Thyroid gland (tissue), 4 donors: ENCODE results near the gene INSYN2A. TPM values are rescaled to one million over a fixed set of nuclear protein-coding genes. Genes with fewer than 3 reads are reported as not detected.

Experiments used
- DNase-seq, 2 donors: peaks; one replicate each; pipeline ENCODE4 v3.0.0-alpha.2; 2019
- H3K27ac ChIP-seq, 3 donors: fragments of 200-600 bp; sonication (generic); 1 replicate in 2 of 3; 2 replicates in 1 of 3; pipeline ENCODE4 v1.5.1; 2016 to 2019; ENCODE audit warnings: mild to moderate bottlenecking in 1 of 3, moderate library complexity in 1 of 3
- H3K27me3 ChIP-seq: fragments of 200-600 bp; sonication (generic); one replicate; pipeline ENCODE4 v1.5.1; 2019
- H3K36me3 ChIP-seq, 2 donors: fragments of 200-600 bp; sonication (generic); one replicate each; pipeline ENCODE4 v1.5.1; 2016 to 2019
- H3K4me1 ChIP-seq, 2 donors: fragments of 200-600 bp; sonication (generic); one replicate each; pipeline ENCODE4 v1.5.1; 2017 to 2019
- H3K4me3 ChIP-seq, 3 donors: fragments of 200-600 bp; sonication (generic); replicated peaks in 1 of 3; 1 replicate in 2 of 3; 2 replicates in 1 of 3; pipeline ENCODE4 v1.5.1; 2016; ENCODE audit warnings: mild to moderate bottlenecking in 1 of 3
- H3K9me3 ChIP-seq: fragments of 200-600 bp; sonication (generic); one replicate; pipeline ENCODE4 v1.5.1; 2017
- POLR2A ChIP-seq, 2 donors: fragments of 450-650 bp; IDR thresholded peaks; one replicate each; pipeline ENCODE4 v1.6.1; 2017; ENCODE audit warnings: antibody characterized with exemption in 2 of 2, mild to moderate bottlenecking in 2 of 2, moderate library complexity in 1 of 2
- WGBS, 2 donors: methylation state at CpG; one replicate each; pipeline ENCODE4 v1.1.5; 2017; 5-methylcytosine and 5-hydroxymethylcytosine counted together
- intact Hi-C: fragments of 100-400 bp; cut with DNase I; formaldehyde crosslinking; loops from one replicate; pipeline ENCODE4 v1.15.1; 2023
- total RNA-seq, 4 donors: library from RNA; depleted of rRNA; stranded (reverse); fragments of >200 nt; gene quantifications; one replicate each; pipeline ENCODE4 v1.2.3, GENCODE V29; 2016
- TF ChIP-seq, protein P1 (sequence below), 6 experiments: fragments of 200-600 bp in 3 of 6; fragments of 450-650 bp in 3 of 6; sonication (generic) in 3 of 6; IDR thresholded peaks; one replicate each; pipeline ENCODE4 v1.5.1; 2016 to 2019; ENCODE audit warnings: antibody characterized with exemption in 6 of 6, mild to moderate bottlenecking in 2 of 6, inconsistent platforms in 1 of 6, moderate library complexity in 1 of 6

The INSYN2A gene
- total RNA-seq, 4 donors from 2014 or later = 0.27 TPM; not detected in 3

- no peak for DNase-seq
- Histone ChIP-seq H3K36me3 (no peaks in the 10 kb centered on the region), H3K27ac (no peak overlapping the region), H3K9me3 (no peaks in the 10 kb centered on the region), H3K4me1 (no peaks in the 10 kb centered on the region), H3K27me3 (no peaks in the 10 kb centered on the region), H3K4me3 (no peak overlapping the region)
- intact Hi-C loops = no loop called here
- no peak for TF ChIP-seq POLR2A (IDR thresholded peaks at IDR 0.05)
- TF ChIP-seq, protein P1, sequence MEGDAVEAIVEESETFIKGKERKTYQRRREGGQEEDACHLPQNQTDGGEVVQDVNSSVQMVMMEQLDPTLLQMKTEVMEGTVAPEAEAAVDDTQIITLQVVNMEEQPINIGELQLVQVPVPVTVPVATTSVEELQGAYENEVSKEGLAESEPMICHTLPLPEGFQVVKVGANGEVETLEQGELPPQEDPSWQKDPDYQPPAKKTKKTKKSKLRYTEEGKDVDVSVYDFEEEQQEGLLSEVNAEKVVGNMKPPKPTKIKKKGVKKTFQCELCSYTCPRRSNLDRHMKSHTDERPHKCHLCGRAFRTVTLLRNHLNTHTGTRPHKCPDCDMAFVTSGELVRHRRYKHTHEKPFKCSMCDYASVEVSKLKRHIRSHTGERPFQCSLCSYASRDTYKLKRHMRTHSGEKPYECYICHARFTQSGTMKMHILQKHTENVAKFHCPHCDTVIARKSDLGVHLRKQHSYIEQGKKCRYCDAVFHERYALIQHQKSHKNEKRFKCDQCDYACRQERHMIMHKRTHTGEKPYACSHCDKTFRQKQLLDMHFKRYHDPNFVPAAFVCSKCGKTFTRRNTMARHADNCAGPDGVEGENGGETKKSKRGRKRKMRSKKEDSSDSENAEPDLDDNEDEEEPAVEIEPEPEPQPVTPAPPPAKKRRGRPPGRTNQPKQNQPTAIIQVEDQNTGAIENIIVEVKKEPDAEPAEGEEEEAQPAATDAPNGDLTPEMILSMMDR (IDR thresholded peaks at IDR 0.05) = no peak
- 97 to 100% methylated on average over 2 of the region's 2 CpGs for WGBS, 2 donors
These were observed 37.7 kb downstream of the INSYN2A start for GRCh38 chr10:127158662-127159061.

GRCh38 chr10:127157506-127158200 lies 38.7 kb downstream of the INSYN2A start:
- Histone ChIP-seq H3K9me3 (no peaks in the 10 kb centered on the region), H3K27me3 (no peaks in the 10 kb centered on the region), H3K27ac (no peak overlapping the region), H3K4me1 (no peaks in the 10 kb centered on the region), H3K36me3 (no peaks in the 10 kb centered on the region), H3K4me3 (no peak overlapping the region)
- intact Hi-C loops = no loop called here
- TF ChIP-seq, protein P1 (IDR thresholded peaks at IDR 0.05) = no peak
- no peak for TF ChIP-seq POLR2A (IDR thresholded peaks at IDR 0.05)
- WGBS, 2 donors = 70 to 78% methylated on average over 2 of the region's 2 CpGs
- no peak for DNase-seq

GRCh38 chr10:127157089-127157488 lies 39.3 kb downstream of the INSYN2A start:
- H3K27me3 ChIP-seq = no peaks in the 10 kb centered on the region
- no peaks in the 10 kb centered on the region for H3K36me3 ChIP-seq
- TF ChIP-seq, protein P1 (IDR thresholded peaks at IDR 0.05) = no peak
- no peak for TF ChIP-seq POLR2A (IDR thresholded peaks at IDR 0.05)
- DNase-seq = no peak
- no peaks in the 10 kb centered on the region for H3K9me3 ChIP-seq
- H3K4me1 ChIP-seq = no peaks in the 10 kb centered on the region
- no peak overlapping the region for H3K27ac ChIP-seq
- 92 to 97% methylated on average over 4 of the region's 4 CpGs for WGBS, 2 donors
- intact Hi-C loops = no loop called here
- no peak overlapping the region for H3K4me3 ChIP-seq

GRCh38 chr10:127154831-127155620 lies 41.4 kb downstream of the INSYN2A start:
- WGBS, 2 donors = 87 to 88% methylated on average over 9 of the region's 9 CpGs
- intact Hi-C loops = no loop called here
- Histone ChIP-seq H3K4me1 (no peaks in the 10 kb centered on the region), H3K27ac (no peak overlapping the region), H3K9me3 (no peaks in the 10 kb centered on the region), H3K4me3 (no peak overlapping the region), H3K27me3 (no peaks in the 10 kb centered on the region), H3K36me3 (no peaks in the 10 kb centered on the region)
- TF ChIP-seq, protein P1 (IDR thresholded peaks at IDR 0.05) = no peak
- no peak for TF ChIP-seq POLR2A (IDR thresholded peaks at IDR 0.05)
- no peak for DNase-seq

GRCh38 chr10:127153181-127153580 lies 43.2 kb downstream of the INSYN2A start:
- Histone ChIP-seq H3K27ac (no peak overlapping the region), H3K36me3 (no peaks in the 10 kb centered on the region), H3K4me3 (no peak overlapping the region), H3K27me3 (no peaks in the 10 kb centered on the region), H3K4me1 (no peaks in the 10 kb centered on the region), H3K9me3 (no peaks in the 10 kb centered on the region)
- no peak for DNase-seq
- WGBS, 2 donors = 79 to 89% methylated on average over 4 of the region's 4 CpGs
- intact Hi-C loops = no loop called here
- TF ChIP-seq, protein P1 (IDR thresholded peaks at IDR 0.05) = no peak
- TF ChIP-seq POLR2A (IDR thresholded peaks at IDR 0.05) = no peak
